Astrocyte of the spinal cord (primary cell): ENCODE measurements around the gene SLX9.

Experiments
- DNase-seq: peaks from one replicate; pipeline ENCODE4 v3.0.0; 2011; ENCODE audit warnings: low read depth, low spot score
- H3K4me3 ChIP-seq: 2 replicates; pipeline ENCODE4 v1.5.1; 2011; ENCODE audit warnings: low read depth, mild to moderate bottlenecking, low read length, moderate library complexity
- CTCF ChIP-seq: IDR thresholded peaks from 2 replicates; pipeline ENCODE4 v1.5.1; 2012; ENCODE audit warnings: low read depth, mild to moderate bottlenecking, low read length, inconsistent platforms
- in situ Hi-C: cut with HindIII; loops from 2 replicates; pipeline ENCODE4 v1.10.0; 2017; ENCODE audit warnings: low sequenced_read_pairs

The SLX9 gene

GRCh38 chr21:45006536-45007095 lies 66.8 kb downstream of the SLX9 start:
- TF ChIP-seq CTCF: no peak
- in situ Hi-C loops: no loop called here
- no peak for DNase-seq
- H3K4me3 ChIP-seq: no peak overlapping the region

DNA sequence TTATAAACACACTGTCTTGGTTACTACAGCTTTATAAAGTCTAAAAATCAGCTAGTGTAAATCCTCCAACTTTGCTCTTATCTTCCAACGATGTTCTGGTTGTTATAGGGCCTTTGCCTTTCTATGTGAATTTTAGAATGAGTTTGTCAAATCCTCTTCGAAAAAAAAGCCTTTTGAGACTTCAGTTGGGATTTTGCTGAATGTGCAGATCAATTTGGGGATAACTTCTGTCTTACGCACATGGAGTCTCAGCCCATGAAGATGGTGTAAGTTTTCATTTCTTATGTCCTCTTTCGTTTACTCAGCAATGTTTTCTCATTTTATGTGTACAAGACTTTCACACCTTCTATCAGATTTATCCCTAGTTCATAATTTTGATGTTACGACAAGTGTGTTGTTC lies 69.8 kb downstream of the SLX9 start:
- TF ChIP-seq CTCF: no peak
- H3K4me3 ChIP-seq: no peak overlapping the region
- DNase-seq: no peak
- in situ Hi-C loops: no loop called here

- no peak for TF ChIP-seq CTCF
- H3K4me3 ChIP-seq: no peak overlapping the region
- in situ Hi-C loops: no loop called here
- no peak for DNase-seq
Observed at GRCh38 chr21:45010096-45010495, 70.3 kb downstream of the SLX9 start.

DNA sequence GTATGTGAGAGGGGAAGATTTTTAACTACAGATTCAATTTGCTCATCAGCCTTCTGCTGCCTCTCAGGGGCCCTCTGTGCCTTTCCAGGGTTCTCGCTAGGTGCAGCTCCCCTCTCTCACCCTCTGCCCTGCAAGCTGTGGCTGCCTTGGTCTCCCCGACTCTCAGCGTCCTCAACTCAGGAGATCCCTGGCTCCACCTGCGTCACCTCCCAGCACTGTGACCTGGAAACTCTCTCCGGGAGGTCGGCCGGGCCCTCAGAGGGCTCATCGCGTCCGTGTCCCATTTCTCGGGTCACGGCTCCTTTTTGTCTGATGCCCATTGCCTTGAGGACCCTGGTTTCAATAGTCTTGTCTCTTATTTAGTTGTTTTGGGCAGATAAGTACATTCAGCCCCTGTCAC lies 71.0 kb downstream of the SLX9 start:
- no peak for DNase-seq
- in situ Hi-C loops: no loop called here
- TF ChIP-seq CTCF: no peak
- H3K4me3 ChIP-seq: no peak overlapping the region

DNA sequence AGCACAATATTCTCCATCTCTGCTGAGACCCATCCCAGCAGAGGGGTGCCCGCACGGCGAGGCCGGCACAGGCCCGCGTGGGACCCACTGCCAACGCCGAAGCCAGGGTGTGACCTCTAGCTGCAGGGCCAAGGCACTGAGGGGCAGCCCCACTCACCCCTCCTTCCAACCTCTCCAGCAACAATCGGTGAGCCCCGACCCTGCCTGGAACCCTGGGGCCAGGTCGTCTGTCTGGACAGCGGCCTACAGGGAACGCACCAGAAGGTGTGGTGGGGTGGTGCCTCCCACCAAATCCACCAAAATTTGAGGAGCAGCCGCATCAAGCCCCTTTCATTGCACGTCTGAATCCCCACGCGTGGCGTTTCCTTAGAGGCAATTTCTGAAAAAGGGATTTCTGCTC lies 71.6 kb downstream of the SLX9 start:
- no peak overlapping the region for H3K4me3 ChIP-seq
- in situ Hi-C loops: no loop called here
- DNase-seq: no peak
- TF ChIP-seq CTCF: no peak

- peak; percentile 87 for DNase-seq
- no peak for TF ChIP-seq CTCF
- in situ Hi-C loops: no loop called here
- no peak overlapping the region for H3K4me3 ChIP-seq
Observed at GRCh38 chr21:45011911-45012661, 72.3 kb downstream of the SLX9 start.
